ENCODE data around the gene SEC22B.
"Not testable (repeated sequence)": the region's sequence is repeated elsewhere in the genome, so short reads cannot be mapped to it uniquely, and the experiment has no call there.

Gene SEC22B

DNA sequence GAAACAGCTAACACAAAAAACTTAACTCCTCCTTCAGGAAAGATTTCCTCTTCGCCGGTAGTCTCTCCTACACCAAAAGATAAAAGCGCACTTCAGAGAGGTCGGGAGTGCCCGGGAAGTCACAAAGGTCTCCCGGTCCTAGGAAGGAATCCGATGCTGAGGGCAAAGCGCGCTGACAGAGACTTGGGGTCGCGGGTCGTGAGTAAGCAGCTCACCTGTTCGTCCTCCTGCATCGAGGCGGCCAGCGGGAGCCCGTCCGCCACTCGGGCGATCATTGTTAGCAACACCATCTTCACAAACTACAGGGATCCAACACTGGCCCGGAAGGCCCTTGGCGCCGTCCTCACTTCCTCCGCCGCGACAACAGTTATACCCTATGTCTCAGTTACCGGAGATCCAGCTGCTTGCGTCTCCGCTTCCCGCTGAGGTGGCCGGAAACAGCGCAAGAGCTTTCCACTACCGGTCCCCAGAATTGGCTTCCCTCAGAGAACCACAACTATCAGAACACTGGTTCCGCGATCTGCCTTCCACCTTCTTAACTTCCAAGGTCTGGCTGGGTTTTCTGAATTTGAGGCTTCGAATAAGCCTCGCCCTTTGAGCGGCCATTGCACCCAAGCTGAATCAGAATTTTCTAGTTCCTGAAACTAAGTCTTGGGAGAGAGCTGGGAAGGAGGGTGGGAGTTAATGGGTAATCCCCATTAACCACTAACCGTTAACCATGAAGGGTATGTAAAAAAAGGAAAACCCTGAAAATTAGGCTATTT lies at the start of gene SEC22B:
SEC22B (minus strand) TSS at position 429 of the 764 bp plus-strand sequence; CDS start at position 290, 139 bp downstream.
- DNase-seq (ENCODE audit: low spot score) = peak; percentile 91

DNA sequence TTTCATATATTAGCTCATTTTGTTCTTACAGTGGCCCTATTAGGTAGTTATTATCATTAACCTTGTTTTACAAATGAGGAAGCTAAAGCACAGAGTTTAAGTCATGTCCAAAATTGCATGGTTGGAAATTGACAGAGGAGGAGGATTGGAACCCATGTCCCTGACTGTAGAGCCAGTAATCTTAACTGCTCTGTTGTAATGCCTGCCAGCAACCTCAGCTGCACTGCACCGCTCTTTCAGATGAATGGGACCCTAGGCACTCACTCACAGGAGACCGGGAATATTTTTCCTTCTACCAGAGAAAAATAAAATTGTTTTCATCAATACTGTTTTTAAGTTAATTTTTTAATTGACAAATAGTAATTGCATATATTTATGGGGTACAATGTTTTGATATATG lies 41.6 kb upstream of the SEC22B start:
- DNase-seq (ENCODE audit: low spot score) = not testable (repeated sequence)

DNA sequence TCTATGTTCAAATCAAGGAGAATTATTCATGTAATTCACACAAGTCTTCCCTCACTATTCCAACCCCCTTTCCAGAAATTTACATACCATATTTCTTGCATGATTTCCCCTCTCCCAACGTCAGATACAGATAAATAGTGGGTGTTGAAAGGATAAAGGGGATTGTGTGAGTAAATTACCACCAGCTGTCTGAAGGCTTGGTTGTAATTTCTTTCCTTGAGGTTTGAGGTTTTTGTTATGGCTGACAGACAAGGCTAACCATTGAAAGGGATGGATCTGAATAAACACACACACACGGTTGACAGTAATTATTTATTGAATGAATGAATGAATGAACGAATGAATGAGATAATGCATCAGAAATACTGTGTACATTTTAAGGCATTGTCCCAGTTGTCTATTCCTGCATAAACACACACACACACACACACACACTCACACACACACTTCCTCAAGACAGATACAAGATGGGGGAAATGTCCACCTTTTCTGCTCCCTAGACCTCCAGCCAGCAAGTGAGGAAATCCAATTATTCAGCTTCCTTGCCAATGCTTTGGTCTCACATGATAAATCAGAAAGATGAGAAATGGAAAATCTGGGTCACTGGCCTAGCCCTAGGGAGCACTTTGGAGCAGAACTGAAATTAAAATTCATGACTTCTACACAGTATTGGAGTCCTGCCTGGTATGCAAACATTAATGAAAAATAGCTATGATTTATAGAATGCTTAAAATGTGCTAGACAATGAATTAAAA lies 41.0 kb upstream of the SEC22B start:
- peak; percentile 33 for DNase-seq (ENCODE audit: low spot score)

DNA sequence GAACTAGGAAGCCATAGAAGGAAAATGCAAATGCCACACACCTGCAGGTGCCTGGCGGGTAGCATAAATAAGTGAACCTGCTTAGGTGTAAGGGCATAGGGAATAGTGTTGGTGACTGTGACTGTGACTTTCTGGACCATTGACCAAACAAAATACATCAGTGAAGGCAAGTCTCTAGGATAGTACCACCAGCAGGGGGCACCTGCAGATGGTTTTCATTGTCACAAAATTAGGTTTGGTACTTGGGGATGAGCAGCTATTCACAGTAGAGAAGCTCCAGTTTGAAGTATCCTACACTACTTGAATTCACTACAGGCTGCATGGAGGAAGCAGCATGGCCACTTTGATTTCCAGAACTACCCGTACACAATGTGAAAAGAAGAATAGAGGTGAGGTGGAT lies 37.3 kb upstream of the SEC22B start:
- not testable (repeated sequence) for DNase-seq (ENCODE audit: low spot score)

DNA sequence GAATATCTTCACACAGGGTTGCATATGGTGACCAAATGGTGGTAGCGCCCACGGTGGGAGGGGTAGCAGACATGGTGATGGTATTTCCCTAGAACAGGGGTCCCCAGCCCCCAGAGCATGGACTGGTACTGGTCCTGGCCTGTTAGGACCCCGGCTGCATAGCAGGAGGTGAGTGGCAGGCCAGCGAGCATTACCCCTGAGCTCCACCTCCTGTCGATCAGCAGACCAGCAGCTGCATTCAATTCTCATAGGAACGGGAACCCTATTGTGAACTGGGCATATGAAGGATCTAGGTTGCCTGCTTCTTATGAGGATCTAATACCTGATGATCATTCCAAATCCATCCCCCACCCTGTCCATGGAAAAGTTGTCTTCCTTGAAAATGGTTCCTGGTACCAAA lies 34.4 kb upstream of the SEC22B start:
- not testable (repeated sequence) for DNase-seq (ENCODE audit: low spot score)

DNA sequence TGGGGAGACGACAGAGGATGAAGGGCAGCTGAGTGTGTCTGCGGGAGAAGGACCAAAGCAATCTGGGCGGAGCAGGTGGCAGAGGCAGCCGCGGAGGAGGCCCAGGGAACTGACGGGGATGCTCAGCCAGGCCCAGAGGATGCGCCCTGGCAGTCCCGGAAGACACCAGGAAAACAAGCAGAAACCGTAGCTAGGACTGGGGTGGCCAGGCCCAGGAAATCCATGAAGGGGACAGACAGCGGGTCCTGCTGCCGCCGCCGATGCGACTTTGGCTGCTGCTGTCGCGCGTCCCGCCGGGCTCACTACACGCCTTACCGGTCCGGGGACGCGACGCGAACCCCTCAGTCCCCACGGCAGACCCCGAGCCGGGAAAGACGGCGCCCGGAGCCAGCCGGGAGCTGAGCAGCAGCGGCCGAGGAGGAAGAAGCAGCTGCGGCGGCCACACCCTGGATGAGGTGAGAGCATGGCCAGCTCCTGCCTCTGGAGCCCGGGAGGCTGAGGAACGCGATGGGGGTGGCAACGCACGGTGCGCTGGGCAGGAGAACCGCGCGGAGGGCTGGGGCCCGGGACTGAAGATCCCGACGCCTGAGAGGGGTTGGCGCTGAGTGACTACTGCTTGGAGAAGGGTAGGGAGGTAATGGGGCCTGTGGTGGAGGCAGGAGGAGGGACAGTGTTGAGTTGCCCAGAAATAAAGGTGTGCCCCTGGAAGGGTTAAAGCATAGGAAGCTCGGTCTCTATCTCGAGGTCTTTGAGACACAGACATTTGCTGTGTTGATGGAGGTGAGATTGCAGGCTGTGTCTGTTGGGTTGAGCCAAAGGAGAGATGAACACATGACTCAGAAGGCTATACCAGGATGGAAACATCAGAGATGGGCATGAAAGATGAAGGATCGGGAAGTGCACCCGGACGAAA lies 20.8 kb upstream of the SEC22B start:
- peak; percentile 52 for DNase-seq (ENCODE audit: low spot score)

DNA sequence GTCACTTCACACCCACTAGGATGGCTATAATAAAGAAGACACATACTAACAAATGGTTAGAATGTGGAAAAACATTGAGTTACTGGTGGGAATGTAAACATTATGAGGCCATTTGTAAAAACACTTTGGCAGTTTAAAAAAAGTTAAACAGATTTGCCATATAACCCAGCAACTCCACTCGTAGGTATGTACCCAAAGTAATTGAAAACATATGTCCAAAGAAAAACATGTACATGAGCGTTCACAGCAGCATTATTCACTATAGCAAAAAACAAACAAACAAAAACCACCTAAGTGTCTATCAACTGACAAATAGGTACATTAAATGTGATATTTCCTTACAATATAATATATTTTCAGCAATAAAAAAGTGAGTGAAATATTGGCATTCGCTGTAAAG lies 12.3 kb upstream of the SEC22B start:
- not testable (repeated sequence) for DNase-seq (ENCODE audit: low spot score)

DNA sequence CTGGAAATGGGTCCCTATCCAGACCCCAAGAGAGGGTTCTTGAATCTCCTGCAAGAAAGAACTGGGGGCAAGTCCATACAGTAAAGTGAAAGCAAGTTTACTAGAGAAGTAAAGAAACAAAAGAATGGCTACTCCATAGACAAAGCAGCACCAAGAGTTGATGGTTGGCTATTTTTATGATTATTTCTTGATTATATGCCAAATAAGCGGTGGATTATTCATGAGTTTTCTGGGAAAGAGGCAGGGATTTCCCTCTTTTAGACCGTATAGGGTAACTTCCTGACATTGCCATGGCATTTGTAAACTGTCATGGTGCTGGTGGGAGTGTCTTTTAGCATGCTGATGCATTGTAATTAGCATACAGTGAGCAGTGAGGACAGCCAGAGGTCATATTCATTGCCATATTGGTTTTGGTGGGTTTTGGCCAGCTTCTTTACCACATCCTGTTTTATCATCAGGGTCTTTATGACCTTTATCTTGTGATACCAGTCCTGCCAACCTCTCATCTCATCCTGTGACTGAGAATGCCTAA lies 5.9 kb upstream of the SEC22B start:
- DNase-seq (ENCODE audit: low spot score) = not testable (repeated sequence)

DNA sequence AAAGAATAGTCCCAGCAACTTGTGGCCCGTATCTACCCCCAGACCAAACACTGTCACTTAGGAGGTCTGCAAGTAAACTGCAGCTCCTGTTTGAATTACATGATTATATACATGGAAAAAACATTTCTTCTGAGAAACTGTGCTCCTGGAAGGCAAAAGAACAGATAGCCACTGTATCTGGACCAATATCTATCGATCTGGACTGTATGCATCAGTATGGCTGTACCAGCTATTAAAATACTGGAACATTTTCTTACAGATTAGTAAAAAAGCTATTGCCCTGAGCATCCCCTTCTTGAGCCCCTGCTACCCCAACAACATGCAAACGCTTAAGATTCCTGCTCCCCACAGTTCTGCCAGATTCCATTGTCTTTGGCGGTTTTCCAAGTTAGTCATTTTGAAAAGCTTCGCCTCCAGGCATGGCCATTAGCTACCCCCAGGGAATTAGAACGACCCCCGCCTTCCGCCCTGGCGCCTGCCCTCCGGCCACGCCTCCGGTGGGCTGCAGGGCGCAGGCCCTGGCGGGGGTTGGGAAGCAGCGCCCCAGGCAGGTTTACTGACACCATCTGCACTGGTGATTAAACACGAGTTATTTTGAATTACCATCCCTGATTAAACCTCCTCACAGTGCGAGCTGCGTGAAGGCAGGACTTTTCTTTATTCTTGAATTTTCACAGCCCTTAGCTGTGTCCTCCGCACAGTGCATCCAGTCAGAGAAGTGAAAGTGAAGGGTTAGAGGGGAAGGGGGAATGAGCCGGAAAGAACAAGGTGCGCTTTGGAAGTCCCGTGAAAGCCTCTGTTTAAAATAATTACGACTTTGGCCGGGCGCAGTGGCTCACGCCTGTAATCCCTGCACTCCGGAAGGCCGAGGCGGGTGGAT lies 3.7 kb upstream of the SEC22B start:
- DNase-seq (ENCODE audit: low spot score) = peak; percentile 62

DNA sequence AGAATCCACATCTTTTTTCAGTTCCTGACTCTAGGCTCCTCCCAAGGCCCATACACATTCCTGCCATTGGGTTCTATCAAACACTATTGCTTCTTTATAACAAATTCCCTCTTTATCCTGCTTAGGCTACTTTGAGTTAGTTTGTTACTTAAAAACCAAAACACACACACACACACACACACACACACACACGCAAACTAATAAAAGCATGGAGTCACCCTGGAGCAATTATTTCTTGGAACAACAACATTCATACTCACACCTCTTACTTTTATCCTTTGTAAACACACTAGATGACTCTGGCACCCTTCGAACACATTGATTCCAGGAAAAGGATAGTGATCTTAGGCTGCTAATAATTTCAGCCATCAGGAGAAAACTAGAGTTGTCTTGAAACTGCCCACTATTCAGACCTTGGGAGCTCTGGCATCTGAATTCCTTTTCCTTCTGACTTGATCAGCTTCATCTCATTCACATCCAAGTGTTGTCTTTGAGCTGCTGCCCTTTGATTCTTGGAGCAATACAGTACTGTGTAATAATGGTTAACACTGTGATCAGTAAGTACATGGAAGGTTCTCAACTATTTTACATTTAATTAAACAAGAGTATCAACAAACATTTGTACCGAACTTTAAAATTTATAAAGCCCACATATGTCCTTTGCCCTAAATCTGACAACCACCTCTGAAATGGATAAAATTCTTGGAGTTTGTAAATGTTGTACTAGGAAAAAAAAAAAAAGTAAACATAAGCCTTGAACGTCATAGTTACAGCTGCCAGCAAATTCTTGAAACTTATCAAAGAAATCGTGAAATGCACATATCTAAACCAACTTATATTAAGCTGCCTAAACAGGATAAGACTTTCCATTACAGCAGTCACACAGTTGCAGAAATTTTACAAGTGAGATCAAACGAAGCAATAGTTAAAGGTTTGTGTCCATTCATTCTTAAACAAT lies 2.8 kb upstream of the SEC22B start:
- DNase-seq (ENCODE audit: low spot score) = no peak

DNA sequence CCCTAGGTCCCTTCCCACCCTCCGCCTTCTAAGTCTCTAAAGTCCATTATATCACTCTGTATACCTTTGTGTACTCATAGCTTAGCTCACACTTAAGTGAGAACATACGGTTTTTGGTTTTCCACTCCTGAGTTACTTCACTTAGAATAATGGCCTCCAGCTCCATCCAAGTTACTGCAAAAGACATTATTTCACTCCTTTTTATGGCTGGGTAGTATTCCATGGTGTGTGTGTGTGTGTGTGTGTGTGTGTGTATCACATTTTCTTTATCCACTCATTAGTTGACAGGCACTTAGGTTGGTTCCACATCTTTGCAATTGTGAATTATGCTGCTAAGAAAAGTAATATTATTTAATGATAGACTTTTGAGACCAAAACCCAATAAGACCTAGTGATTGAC lies 1.7 kb upstream of the SEC22B start:
- not testable (repeated sequence) for DNase-seq (ENCODE audit: low spot score)

DNA sequence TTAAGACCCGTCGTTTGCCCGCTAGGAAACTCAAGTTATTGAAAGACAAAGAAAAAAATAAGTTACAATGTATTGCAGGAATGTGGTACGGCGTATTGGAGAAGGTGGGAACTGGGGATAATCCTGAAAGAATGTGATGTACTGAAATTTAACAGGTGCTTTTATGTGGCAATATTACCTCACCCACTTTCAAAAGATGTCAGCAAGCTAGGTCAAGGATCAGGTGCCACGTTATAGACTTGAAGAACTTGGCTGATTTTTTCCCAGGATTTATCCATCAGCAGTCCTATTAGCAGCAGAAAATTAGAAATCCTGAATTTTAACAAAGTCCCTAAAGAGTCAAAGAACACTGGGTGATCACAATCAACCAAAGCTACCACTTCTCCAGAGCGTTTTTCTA lies 632 bp downstream of the SEC22B start:
- not testable (repeated sequence) for DNase-seq (ENCODE audit: low spot score)

DNA sequence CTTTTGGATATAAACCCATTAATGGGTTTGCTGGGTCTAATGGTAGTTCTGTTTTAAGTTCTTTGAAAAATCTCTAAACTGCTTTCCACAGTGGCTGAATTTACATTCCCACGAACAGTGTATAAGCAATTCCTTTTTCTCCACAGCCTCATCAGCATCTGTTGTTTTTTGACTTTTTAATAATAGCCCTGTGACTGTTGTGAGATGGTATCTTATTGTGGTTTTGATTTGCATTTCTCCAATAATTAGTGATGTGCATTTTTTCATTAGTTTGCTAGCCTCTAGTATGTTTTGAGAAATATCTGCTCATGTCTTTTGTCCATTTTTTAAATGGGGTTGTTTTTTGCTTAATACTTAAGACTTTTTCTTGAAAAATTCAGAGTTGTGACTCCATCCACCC lies 11.6 kb downstream of the SEC22B start:
- not testable (repeated sequence) for DNase-seq (ENCODE audit: low spot score)

DNA sequence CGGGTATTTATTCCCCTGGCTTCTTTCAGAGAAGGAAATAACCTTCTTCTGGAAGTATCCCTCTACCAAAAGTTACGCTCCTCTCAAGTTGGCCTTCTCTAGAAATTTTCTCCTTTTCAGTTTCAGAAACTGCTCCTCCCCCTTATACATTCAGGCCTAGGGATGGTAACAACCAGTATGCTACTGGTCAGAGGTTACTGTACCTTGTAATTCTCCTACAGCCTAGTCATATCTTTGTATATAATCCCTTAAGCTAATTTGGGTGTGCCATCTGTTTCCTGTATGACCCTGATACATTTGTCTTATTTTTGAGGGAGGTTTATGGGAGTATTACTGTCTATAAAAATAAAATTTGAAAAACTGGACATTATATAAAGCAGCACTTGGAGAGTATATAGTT lies 14.3 kb downstream of the SEC22B start:
- DNase-seq (ENCODE audit: low spot score) = not testable (repeated sequence)

DNA sequence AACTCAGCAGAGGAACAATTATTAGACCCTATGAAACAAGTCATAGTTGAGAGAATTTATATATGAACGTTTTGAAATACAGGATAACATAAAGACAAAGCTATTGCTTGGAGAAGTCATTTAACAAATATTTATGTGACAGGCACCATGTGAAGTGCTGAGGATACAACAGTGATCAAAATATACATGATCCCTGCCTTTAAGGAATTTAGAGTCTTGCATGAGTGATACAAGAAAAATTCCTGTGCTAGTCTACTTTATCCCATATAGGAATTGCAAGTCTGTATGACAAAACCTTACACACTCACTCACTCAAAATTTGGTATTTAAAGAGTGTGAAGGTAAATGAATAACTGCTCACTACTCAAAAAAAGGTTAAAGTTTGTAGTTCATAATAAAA lies 17.8 kb downstream of the SEC22B start:
- DNase-seq (ENCODE audit: low spot score) = not testable (repeated sequence)

DNA sequence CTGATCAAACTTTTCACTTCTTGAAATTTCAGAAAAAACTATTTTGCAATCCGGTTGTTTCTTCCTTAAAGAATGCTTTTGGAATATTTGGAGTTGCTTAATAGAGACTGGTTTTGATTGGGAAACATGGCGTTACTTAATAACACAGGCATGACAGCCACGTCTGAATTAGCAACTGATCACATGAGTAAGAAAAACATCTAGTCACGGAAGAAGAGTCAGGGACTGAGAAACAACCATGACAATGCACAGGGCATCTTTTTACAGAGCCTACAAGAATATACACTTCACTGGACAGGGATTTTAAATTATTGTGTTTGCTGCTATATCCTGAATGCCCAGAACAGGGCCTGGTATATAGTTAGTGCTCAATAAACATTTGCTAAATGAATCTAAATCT lies 18.2 kb downstream of the SEC22B start:
- not testable (repeated sequence) for DNase-seq (ENCODE audit: low spot score)

DNA sequence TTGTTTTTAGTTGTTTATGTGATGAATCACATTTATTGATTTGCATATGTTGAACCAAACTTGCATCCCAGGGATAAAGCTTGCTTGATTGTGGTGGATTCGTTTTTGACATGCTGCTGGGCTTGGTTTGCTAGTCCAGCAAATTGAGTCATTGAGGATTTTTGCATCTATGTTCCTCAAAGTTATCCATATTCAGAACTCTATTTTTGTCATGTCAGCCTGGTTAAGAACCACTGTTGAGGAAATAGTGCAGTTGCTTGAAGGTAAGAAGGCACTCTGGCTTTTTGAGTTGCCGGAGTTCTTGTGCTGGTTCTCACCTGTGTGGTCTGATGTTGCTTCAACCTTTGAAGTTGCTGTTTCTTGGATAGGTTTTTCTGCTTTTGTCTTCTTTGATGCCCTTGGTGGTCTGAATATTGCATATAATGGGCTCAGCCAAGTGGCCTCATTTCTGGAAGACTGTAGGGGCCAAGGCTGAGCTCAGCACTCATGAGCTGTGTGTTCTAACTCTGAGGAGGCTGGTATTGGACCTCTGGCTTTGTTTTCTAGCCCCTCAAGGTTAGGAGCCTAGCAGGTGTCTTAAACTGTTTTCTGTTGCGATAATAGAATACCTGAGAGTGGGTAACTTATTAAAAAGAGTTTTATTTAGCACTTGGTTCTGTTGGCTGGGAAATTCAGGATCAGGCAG lies 26.0 kb downstream of the SEC22B start:
- DNase-seq (ENCODE audit: low spot score) = not testable (repeated sequence)

DNA sequence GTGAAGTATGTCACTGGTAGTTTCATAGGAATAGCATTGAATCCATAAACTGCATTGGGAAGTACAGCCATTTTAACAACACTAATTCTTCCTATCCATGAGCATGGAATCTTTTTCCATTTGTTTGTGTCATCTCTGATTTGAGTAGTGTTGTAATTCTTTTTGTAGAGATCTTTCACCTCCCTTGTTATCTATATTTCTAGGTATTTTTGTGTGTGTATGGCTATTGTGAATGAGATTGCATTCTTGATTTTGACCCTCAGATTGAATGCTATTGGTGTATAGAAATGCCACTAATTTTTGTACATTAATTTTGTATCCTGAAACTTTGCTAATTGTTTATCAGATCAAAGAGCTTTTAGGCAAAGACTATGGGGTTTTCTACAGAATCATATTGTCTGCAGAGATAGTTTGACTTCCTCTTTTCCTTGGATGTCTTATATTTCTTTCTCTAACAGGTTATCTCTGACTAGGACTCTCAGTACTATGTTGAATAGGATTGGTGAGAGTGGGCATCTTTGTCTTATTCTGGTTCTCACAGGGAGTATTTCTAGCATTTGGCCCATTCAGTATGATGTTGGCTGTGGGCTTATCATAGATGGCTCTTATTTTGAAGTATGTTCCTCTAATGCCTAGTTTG lies 26.8 kb downstream of the SEC22B start:
- DNase-seq (ENCODE audit: low spot score) = not testable (repeated sequence)

DNA sequence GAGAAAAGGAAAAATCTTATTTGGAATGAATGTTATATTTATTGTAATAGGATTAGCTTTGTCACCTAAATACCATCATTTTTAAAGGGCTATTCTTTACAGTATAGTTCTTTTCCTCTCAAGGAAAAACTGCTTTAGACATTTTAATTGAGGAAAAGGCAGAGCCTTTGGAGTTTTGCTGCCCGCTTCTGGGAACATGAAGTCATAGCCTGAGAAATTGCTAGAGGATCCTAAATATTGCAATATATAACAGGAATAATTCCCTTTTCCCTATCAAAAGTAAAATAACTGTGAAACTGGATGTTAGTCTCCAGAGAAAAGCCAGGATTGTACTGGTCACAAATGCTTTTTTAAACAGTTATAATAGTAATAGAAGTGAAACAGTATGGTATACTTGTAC lies 30.5 kb downstream of the SEC22B start:
- not testable (repeated sequence) for DNase-seq (ENCODE audit: low spot score)
